IPS-20b (cell line): ENCODE measurements around the gene ESYT3.
"Not testable (repeated sequence)": the region's sequence is repeated elsewhere in the genome, so short reads cannot be mapped to it uniquely, and the experiment has no call there.

ENCODE experiments used
- H3K27ac ChIP-seq: one replicate; pipeline ENCODE4 v1.5.1; 2013; ENCODE audit warnings: low read length
- H3K27me3 ChIP-seq: 2 replicates; pipeline ENCODE4 v1.6.1; 2013; ENCODE audit warnings: mild to moderate bottlenecking, low read length, inconsistent platforms; ENCODE audit not compliant: insufficient read depth
- H3K36me3 ChIP-seq: 2 replicates; pipeline ENCODE4 v1.6.1; 2013; ENCODE audit warnings: low read depth, mild to moderate bottlenecking, inconsistent platforms, low read length, moderate library complexity; ENCODE audit not compliant: insufficient read depth
- H3K4me1 ChIP-seq: 2 replicates; pipeline ENCODE4 v1.6.1; 2013; ENCODE audit warnings: mild to moderate bottlenecking, control low read depth, inconsistent platforms, low read length, moderate library complexity; ENCODE audit not compliant: insufficient read depth
- H3K4me3 ChIP-seq: 2 replicates; pipeline ENCODE4 v1.5.1; 2013; ENCODE audit warnings: mild to moderate bottlenecking, low read length, inconsistent platforms
- H3K9ac ChIP-seq: 2 replicates; pipeline ENCODE4 v1.6.1; 2013; ENCODE audit warnings: low read depth, mild to moderate bottlenecking, inconsistent platforms, low read length, moderate library complexity
- H3K9me3 ChIP-seq: 2 replicates; pipeline ENCODE4 v1.6.1; 2013; ENCODE audit warnings: mild to moderate bottlenecking, low read depth, low read length, inconsistent platforms; ENCODE audit not compliant: insufficient read depth

ESYT3 gene

GRCh38 chr3:138416236-138416635 lies 18.2 kb upstream of the ESYT3 start:
- H3K4me1 ChIP-seq, H3K9ac ChIP-seq, H3K27me3 ChIP-seq, H3K27ac ChIP-seq, H3K36me3 ChIP-seq, H3K4me3 ChIP-seq: not testable (repeated sequence)
- peaks cover 11% of the 10 kb centered on the region for H3K9me3 ChIP-seq

DNA sequence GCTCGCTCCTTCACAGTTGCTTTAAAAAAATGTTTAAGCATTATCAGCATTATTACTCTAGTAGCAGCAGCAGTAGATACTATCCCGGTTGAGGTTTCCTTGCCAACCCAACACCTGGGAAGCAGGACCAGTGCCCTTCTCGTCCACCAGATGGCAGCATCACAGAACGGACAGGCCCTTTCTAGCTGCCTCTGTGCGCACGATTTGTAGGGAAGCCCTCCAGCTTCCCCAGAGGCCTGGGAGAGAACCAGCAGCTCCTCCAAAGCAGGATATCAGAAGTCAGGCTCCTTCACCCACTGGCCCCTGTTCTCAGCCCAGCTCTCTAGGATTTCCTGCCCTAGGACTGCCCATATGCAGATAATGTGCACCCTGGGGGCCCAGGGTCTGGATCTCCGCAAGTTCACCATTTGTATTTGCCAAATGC lies 16.8 kb upstream of the ESYT3 start:
- Histone ChIP-seq H3K4me1 (peaks cover 6% of the 10 kb centered on the region; the same call in 1 of the 2 replicates), H3K4me3 (no peak overlapping the region), H3K9ac (no peak overlapping the region), H3K36me3 (no peaks in the 10 kb centered on the region), H3K27ac (no peak overlapping the region), H3K9me3 (peaks cover 14% of the 10 kb centered on the region), H3K27me3 (no peaks in the 10 kb centered on the region)

DNA sequence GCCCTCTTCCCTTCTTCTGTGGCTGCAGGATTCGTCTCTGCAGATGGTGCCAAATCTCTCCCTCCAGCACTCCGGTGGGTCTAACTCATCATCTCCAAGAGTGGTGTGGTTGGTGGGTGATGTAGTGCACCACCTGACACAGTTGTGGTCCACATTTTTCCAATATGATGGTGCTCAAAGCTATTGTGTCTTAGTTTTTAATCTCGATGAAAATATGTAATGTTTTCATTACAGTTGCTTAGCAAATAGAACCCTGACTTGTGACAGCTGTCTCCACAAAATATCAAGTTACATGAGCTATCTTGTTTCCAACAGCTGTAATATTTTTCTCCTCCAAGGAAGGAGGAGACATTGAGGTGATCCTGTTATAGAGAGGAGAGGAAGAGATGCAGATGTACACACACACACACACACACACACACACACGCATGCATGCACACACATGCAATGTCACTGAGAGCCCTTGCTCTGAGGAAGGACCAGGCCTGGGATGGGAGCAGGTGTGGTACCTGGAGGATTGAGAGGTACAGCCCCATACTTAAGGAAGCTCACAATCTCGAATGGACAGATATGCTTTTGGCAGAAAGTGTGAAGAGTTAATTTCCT lies 15.7 kb upstream of the ESYT3 start:
- H3K4me1 ChIP-seq: peaks cover 11% of the 10 kb centered on the region; the same call in 1 of the 2 replicates
- peaks cover 14% of the 10 kb centered on the region for H3K9me3 ChIP-seq
- H3K4me3 ChIP-seq: no peak overlapping the region
- H3K27ac ChIP-seq: no peak overlapping the region
- H3K27me3 ChIP-seq: no peaks in the 10 kb centered on the region
- H3K9ac ChIP-seq: no peak overlapping the region
- H3K36me3 ChIP-seq: no peaks in the 10 kb centered on the region

DNA sequence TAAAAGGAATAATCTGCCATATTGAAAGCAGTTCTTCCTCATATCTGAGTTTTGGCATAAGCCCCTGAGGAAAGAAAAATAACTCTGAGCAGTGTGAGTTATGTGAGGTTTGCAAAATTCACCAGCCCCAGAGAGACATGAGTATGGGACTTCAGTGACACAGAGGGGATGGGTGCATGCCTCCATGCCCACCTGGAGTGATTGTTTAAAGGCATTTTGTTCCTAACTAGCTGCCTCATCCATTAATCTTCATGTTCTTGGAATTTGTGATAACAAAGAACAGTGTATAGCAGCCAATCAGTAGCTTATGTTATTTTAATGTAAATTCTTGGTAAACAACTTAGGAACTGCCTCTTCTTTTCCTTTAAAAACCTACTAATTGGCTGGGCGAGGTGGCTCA lies 11.1 kb upstream of the ESYT3 start:
- peaks cover 9% of the 10 kb centered on the region; the same call in 1 of the 2 replicates for H3K4me1 ChIP-seq
- H3K9ac ChIP-seq: no peak overlapping the region
- H3K36me3 ChIP-seq: no peaks in the 10 kb centered on the region
- H3K4me3 ChIP-seq: no peak overlapping the region
- H3K27ac ChIP-seq: no peak overlapping the region
- no peaks in the 10 kb centered on the region for H3K27me3 ChIP-seq
- H3K9me3 ChIP-seq: peaks cover 14% of the 10 kb centered on the region

DNA sequence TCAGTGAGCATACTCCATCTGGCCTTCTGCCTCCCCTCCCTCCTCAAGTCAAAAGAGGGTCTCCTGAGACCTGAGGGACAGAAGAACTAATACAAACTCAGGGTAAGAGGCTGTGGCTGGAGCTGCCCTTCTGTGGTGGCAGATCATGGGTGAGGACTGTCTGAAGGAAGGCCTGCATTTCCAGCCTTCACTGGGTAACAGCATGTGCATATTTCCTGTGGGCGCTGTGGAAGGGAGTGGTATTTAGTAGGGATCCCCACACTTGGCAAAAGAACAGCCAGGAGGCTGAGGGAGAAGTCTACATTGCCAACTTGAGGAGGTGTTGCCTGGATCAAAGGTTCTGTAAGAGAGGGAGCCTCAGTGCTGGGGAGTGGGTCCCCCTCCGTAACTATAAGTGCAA lies 10.1 kb upstream of the ESYT3 start:
- H3K4me1 ChIP-seq: peaks cover 9% of the 10 kb centered on the region; the same call in 1 of the 2 replicates
- H3K27ac ChIP-seq: no peak overlapping the region
- no peak overlapping the region for H3K4me3 ChIP-seq
- peaks cover 14% of the 10 kb centered on the region for H3K9me3 ChIP-seq
- no peaks in the 10 kb centered on the region for H3K36me3 ChIP-seq
- no peaks in the 10 kb centered on the region for H3K27me3 ChIP-seq
- no peak overlapping the region for H3K9ac ChIP-seq

DNA sequence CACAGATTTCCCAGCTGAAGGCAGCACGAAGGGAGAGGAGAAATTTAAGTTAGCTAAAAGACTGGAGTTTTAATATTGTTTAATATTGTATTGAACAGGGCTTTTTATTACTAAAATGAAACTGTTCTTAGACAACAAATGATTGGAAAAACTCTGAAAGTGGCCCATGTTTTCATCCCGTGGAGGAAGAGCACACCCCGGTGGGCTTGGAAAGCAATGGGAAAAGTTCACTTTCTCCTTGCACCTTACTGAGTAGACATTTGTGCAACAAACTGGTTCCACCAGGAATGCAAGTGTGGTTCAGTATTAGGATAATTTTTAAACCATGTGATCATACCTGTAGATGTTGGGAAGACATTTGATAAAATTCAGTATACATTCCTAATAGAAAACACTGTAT lies 8.2 kb upstream of the ESYT3 start:
- no peak overlapping the region for H3K27ac ChIP-seq

DNA sequence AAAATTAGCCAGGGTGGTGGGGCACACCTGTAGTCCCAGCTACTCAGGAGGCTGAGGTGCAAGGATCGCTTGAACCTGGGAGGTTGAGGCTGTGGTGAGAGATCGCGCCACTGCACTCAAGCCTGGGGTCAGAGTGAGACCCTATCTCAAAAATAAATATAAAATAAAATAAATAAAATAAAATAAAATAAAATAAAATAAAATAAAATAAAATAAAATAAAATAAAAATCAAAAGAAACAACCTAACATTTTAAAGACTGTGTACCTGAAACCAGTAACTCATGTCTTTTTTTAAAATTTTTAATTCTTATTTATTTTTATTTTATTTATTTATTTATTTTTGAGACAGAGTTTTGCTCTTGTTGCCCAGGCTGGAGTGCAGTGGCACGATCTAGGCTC lies 7.7 kb upstream of the ESYT3 start:
- H3K4me1 ChIP-seq, H3K27ac ChIP-seq, H3K9me3 ChIP-seq, H3K4me3 ChIP-seq, H3K27me3 ChIP-seq, H3K9ac ChIP-seq, H3K36me3 ChIP-seq: not testable (repeated sequence)

More for the DNA sequence above, 8.2 kb upstream of the ESYT3 start:
- Histone ChIP-seq H3K4me1 (peaks cover 9% of the 10 kb centered on the region; the same call in 1 of the 2 replicates), H3K9me3 (0 out of 2 replicates have a peak, but pooled peaks cover 3% of the 10 kb centered on the region), H3K36me3 (no peaks in the 10 kb centered on the region), H3K27me3 (no peaks in the 10 kb centered on the region), H3K9ac (no peak overlapping the region), H3K4me3 (no peak overlapping the region)

DNA sequence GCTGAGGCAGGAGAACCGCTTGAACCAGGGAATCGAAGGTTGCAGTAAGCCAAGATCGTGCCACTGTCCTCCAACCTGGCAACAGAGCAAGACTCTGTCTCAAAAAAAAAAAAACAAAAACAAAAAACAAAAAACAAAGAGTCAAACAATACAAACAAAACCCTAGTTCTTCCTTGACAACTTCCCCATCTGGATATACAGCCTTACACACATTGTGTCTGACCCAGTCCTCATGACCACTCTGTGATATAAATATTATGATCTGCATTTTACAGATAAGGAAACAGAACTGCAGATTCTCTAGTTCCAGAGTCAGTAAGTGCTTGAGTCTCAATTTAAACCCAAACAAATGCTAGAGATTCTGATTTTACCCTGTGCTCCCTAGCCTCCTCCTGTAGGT lies 4.8 kb upstream of the ESYT3 start:
- H3K4me1 ChIP-seq: no peaks in the 10 kb centered on the region
- peaks cover 27% of the 10 kb centered on the region for H3K27me3 ChIP-seq
- H3K36me3 ChIP-seq: no peaks in the 10 kb centered on the region
- no peak overlapping the region for H3K4me3 ChIP-seq
- peaks cover 7% of the 10 kb centered on the region for H3K9me3 ChIP-seq
- no peak overlapping the region for H3K27ac ChIP-seq
- no peak overlapping the region for H3K9ac ChIP-seq

DNA sequence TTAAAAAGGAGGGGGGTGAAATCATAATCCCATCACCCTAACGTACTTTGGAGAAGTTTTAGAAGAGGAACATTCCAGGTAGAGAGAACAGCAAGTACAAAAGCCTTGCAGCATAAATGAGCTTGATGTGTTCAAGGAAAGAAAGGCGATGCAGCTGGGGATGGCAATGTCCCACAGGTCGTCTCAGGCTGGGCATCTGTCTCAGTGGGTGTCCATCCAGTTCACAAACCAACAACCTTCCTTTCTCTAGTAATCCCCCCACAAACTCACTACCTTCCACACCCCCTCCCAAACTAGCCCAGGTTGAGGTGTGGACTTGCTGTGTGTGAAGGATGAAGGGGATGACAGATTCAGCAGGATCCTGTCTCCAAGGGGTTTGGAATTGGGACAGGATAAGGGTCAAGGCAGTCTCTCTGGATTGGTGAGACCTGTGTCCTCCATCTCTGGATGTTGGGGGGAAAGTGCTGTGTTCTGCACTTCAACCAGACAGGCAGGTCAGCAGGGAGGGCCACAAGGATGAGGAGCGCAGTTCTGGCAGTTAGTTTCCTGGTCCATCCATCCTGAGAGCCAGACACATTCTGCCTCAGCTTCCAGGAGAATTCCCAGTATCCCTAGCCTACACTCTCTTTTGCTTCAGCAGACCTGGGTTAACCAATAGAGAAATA lies 1.7 kb upstream of the ESYT3 start:
- no peaks in the 10 kb centered on the region for H3K36me3 ChIP-seq
- H3K4me1 ChIP-seq: no peaks in the 10 kb centered on the region
- H3K9me3 ChIP-seq: peaks cover 7% of the 10 kb centered on the region
- H3K9ac ChIP-seq: no peak overlapping the region
- H3K27me3 ChIP-seq: peaks cover 57% of the 10 kb centered on the region
- no peak overlapping the region for H3K4me3 ChIP-seq
- H3K27ac ChIP-seq: no peak overlapping the region

DNA sequence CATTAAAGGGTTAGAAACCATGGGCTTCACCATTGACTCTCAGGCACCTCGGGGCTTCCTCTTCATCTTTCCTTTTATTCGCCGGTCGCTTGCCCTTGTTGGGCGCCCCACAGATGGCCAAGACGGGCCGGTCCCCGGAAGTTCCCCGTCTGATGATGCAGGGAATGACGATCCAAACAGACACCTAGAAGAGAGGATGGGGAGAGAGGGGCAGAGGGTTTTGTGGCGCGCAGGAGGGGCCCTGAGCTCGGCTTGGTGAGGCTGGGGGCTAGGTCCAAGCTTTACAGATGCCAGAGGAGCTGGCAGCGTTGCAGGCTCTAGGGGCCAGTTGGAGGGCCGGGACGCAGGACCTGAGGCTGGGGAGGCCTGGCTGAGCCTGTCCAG lies 532 bp upstream of the ESYT3 start:
- Histone ChIP-seq H3K9ac (no peak overlapping the region), H3K27ac (no peak overlapping the region), H3K9me3 (peaks cover 7% of the 10 kb centered on the region), H3K36me3 (no peaks in the 10 kb centered on the region), H3K4me3 (peak overlapping the region; percentile 64; the same call in 1 of the 2 replicates), H3K27me3 (peaks cover 61% of the 10 kb centered on the region), H3K4me1 (no peaks in the 10 kb centered on the region)

DNA sequence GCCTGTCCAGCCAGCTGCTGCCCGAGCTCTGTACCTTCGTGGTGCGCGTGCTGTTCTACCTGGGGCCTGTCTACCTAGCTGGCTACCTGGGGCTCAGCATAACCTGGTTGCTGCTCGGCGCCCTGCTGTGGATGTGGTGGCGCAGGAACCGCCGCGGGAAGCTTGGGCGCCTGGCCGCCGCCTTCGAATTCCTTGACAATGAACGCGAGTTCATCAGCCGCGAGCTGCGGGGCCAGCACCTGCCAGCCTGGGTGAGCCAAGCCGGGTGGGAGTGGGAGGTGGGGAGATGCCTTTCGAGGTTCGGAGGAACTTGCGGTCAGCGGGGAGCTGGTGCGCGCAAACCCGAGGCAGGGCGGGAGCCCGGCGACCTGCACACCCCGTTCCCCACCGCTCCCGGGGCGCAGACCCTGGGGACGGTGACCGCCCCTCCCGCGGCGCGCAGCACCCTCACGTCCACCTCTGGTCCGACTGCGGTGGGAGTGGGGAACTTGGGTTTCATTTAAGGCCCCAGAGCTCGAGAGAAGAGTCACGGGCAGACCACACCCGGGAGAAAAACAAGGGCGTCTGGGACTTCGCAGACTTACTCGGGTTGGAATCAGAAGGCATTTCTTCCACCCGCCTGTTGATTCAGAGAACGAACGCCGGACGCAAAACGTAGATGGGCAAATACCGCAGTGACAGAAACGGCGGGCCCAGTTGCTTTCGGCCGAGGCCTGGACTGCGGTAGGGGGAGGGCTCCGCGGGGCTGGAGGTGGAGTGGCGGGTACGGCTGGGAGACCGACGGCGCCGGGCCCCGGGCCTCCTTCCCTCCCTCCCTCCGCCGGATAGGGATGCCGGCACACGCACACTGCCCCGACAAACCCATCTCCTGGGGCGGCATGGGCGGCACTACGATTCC lies 708 bp downstream of the ESYT3 start:
- H3K27ac ChIP-seq: no peak overlapping the region
- peaks cover 61% of the 10 kb centered on the region for H3K27me3 ChIP-seq
- peaks cover 7% of the 10 kb centered on the region for H3K9me3 ChIP-seq
- peak overlapping the region; percentile 5; the same call in 1 of the 2 replicates for H3K9ac ChIP-seq
- H3K36me3 ChIP-seq: no peaks in the 10 kb centered on the region
- H3K4me1 ChIP-seq: no peaks in the 10 kb centered on the region
- H3K4me3 ChIP-seq: peak overlapping the region; percentile 64
